H1 (cell line): Measurements from ENCODE around the gene GRK3. TPM values are rescaled to one million over a fixed set of nuclear protein-coding genes. Genes with fewer than 3 reads are reported as not detected.

Experiments used
- CBX8 ChIP-seq: fragments of 300-800, 300-1000 bp; sonication (generic); IDR thresholded peaks from 2 replicates; pipeline ENCODE4 v1.7.1; 2016; ENCODE audit warnings: low read depth, low read length, borderline replicate concordance
- CHD7 ChIP-seq: fragments of 300-600 bp; sonication (generic); IDR thresholded peaks from 2 replicates; pipeline ENCODE4 v1.7.1; 2012; ENCODE audit warnings: low read length, moderate library complexity, mild to moderate bottlenecking, inconsistent platforms; ENCODE audit not compliant: insufficient replicate concordance
- EZH2 ChIP-seq: fragments of 200-600 bp; sonication (generic); IDR thresholded peaks from 2 replicates; pipeline ENCODE4 v1.7.1; 2012; ENCODE audit warnings: low read depth, mild to moderate bottlenecking, moderate library complexity, low read length, inconsistent platforms; ENCODE audit not compliant: severe bottlenecking
- JUN ChIP-seq: IDR thresholded peaks from 2 replicates; pipeline ENCODE4 v1.6.1; 2011; ENCODE audit warnings: low read depth, mild to moderate bottlenecking, improper control_type of control experiment, low read length
- KDM4A ChIP-seq: IDR thresholded peaks from one replicate; pipeline ENCODE4 v1.7.1; 2012; ENCODE audit warnings: low read depth, mild to moderate bottlenecking, moderate library complexity, low read length, inconsistent platforms; ENCODE audit not compliant: severe bottlenecking
- SIN3A ChIP-seq, 2 experiments: IDR thresholded peaks in 1 of 2; conservative IDR thresholded peaks in 1 of 2; 2 replicates each; pipeline ENCODE4 v1.6.1; 2011 to 2012; ENCODE audit warnings: low read length in 2 of 2, improper control_type of control experiment in 1 of 2, low read depth in 1 of 2, mild to moderate bottlenecking in 1 of 2
- SIX5 ChIP-seq: IDR thresholded peaks from 2 replicates; pipeline ENCODE4 v1.6.1; 2011; ENCODE audit warnings: mild to moderate bottlenecking, low read depth, low read length
- SP4 ChIP-seq: IDR thresholded peaks from 2 replicates; pipeline ENCODE4 v1.6.1; 2012; ENCODE audit warnings: low read length, inconsistent platforms
- TBP ChIP-seq: IDR thresholded peaks from 2 replicates; pipeline ENCODE4 v1.6.1; 2011; ENCODE audit warnings: low read depth, low read length, improper control_type of control experiment
- TCF12 ChIP-seq: IDR thresholded peaks from 2 replicates; pipeline ENCODE4 v1.6.1; 2011; ENCODE audit warnings: low read depth, mild to moderate bottlenecking, low read length
- ZNF274 ChIP-seq: IDR thresholded peaks from 2 replicates; pipeline ENCODE4 v1.7.0; 2012; ENCODE audit warnings: low read length, borderline replicate concordance; ENCODE audit errors: extremely low read depth
- polyA plus RNA-seq, 7 experiments: library from polyadenylated mRNA; depleted of rRNA in 3 of 7; stranded (reverse) in 5 of 7; unstranded in 2 of 7; fragments of >200 nt in 5 of 7; fragments of 200-250 nt in 2 of 7; gene quantifications; 1 replicate in 5 of 7; 2 replicates in 1 of 7; 4 replicates in 1 of 7; pipeline versions ENCODE4 v1.2.1 to v1.2.3, GENCODE V29; 2011 to 2013; ENCODE audit warnings: missing spikeins in 2 of 7, mixed read lengths in 2 of 7
- total RNA-seq: library from RNA; stranded (reverse); fragmentation: NEBNext Ultra II Directional; extraction: Animal tissue kit (Norgen Biotek cat#: 25700); gene quantifications from 2 replicates; pipeline ENCODE4 v1.2.1, GENCODE V29; 2021
- TF ChIP-seq, protein P1 (sequence below): IDR thresholded peaks from 2 replicates; pipeline ENCODE4 v1.6.1; 2012; ENCODE audit warnings: inconsistent platforms

The GRK3 gene
- total and polyA plus RNA-seq, 2 of the 8 experiments (the other 6 are each of a cell fraction or from before 2014, with no cell fraction given): 7.5 to 35.3 TPM

DNA sequence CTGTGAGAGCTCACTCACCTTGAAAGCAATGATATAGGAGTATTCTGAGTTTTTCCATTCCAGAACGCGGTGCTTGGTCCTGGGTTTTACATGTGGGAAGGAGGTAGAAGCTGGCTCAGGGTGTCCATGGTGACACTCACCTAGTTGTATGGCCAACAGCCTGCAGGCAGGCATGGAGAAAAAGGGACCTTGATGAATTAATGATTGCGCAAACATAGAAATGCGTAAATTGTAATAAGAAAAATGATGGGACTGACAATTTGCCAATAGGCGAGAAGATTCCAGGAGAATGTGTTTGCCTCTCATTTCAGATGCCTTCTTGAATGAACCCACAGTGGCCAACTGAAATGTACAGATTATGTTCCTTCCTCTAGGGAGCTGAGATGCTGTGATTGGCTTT lies 124.2 kb downstream of the GRK3 start (continued):
- TF ChIP-seq CHD7: no peak
- TF ChIP-seq SIX5: no peak
- TF ChIP-seq CBX8: no peak
- TF ChIP-seq SP4: no peak
- TF ChIP-seq KDM4A: no peak
- no peak for TF ChIP-seq TCF12
- TF ChIP-seq ZNF274: no peak
- no peak for TF ChIP-seq JUN
- TF ChIP-seq TBP: no peak
- TF ChIP-seq SIN3A (conservative IDR thresholded peaks at IDR 0.05 in 1 of 2, IDR thresholded peaks at IDR 0.05 in 1 of 2; ENCODE audit: low read depth in 1 of 2, low read length in 2 of 2): no peak
- TF ChIP-seq, protein P1, sequence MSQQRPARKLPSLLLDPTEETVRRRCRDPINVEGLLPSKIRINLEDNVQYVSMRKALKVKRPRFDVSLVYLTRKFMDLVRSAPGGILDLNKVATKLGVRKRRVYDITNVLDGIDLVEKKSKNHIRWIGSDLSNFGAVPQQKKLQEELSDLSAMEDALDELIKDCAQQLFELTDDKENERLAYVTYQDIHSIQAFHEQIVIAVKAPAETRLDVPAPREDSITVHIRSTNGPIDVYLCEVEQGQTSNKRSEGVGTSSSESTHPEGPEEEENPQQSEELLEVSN: no peak
- TF ChIP-seq EZH2: no peak
